Activated CD4-positive, alpha-beta T cell treated with anti-CD3 and anti-CD28 coated beads for 1 hour (primary cell): ENCODE data around the gene CYP4B1.

ENCODE experiments used
- DNase-seq: peaks from one replicate; pipeline ENCODE4 v3.0.0-alpha.2; 2020

CYP4B1 gene

GRCh38 chr1:46797696-46798470, 963 bp upstream of the CYP4B1 start:
- no peak for DNase-seq

- DNase-seq, result no peak
Observed at GRCh38 chr1:46800742-46801141, 1.9 kb downstream of the CYP4B1 start.

GRCh38 chr1:46801323-46802055, 2.6 kb downstream of the CYP4B1 start:
- no peak for DNase-seq

- DNase-seq, result no peak
Observed at GRCh38 chr1:46802081-46802480, 3.2 kb downstream of the CYP4B1 start.

GRCh38 chr1:46802901-46803574, 4.2 kb downstream of the CYP4B1 start:
- no peak for DNase-seq

- no peak for DNase-seq
Observed at GRCh38 chr1:46804027-46804889, 5.4 kb downstream of the CYP4B1 start.

GRCh38 chr1:46804926-46805325, 6.1 kb downstream of the CYP4B1 start:
- no peak for DNase-seq

GRCh38 chr1:46805755-46806154, 6.9 kb downstream of the CYP4B1 start:
- no peak for DNase-seq

GRCh38 chr1:46806196-46807020, 7.6 kb downstream of the CYP4B1 start:
- DNase-seq, result no peak

GRCh38 chr1:46807046-46807972, 8.5 kb downstream of the CYP4B1 start:
- DNase-seq, result no peak

- DNase-seq, result no peak
Observed at GRCh38 chr1:46809071-46809470, 10.2 kb downstream of the CYP4B1 start.

- no peak for DNase-seq
Observed at GRCh38 chr1:46809904-46810303, 11.1 kb downstream of the CYP4B1 start.

GRCh38 chr1:46810596-46810995, 11.8 kb downstream of the CYP4B1 start:
- no peak for DNase-seq

- no peak for DNase-seq
Observed at GRCh38 chr1:46811053-46811452, 12.2 kb downstream of the CYP4B1 start.

GRCh38 chr1:46812065-46812963, 13.5 kb downstream of the CYP4B1 start:
- no peak for DNase-seq

- DNase-seq, result no peak
Observed at GRCh38 chr1:46812996-46813857, 14.4 kb downstream of the CYP4B1 start.

- DNase-seq, result no peak
Observed at GRCh38 chr1:46813858-46814396, 15.1 kb downstream of the CYP4B1 start.

GRCh38 chr1:46815133-46815532, 16.3 kb downstream of the CYP4B1 start:
- DNase-seq, result no peak
